D721Med (cell line): ENCODE measurements around the gene GBE1.

Source experiments
- DNase-seq: peaks from one replicate; pipeline ENCODE4 v3.0.0; 2011; ENCODE audit warnings: low spot score; ENCODE audit not compliant: insufficient read length
- FAIRE-seq: peaks from 2 replicates; lab custom pipeline; 2011; peaks lifted over from hg19 to GRCh38; lab: Jason Lieb, UNC
- CTCF ChIP-seq: IDR thresholded peaks from 2 replicates; pipeline ENCODE4 v1.5.1; 2012; ENCODE audit warnings: mild to moderate bottlenecking, control low read depth; ENCODE audit not compliant: insufficient read depth; ENCODE audit errors: missing control alignments

GBE1 gene

GRCh38 chr3:81726735-81727134 is 34.7 kb downstream of the GBE1 start:
- DNase-seq, result no peak
- no peak for TF ChIP-seq CTCF
- no peak for FAIRE-seq

GRCh38 chr3:81726132-81726531 is 35.3 kb downstream of the GBE1 start:
- FAIRE-seq, result no peak
- no peak for DNase-seq
- TF ChIP-seq CTCF, result no peak

GRCh38 chr3:81723732-81724313 is 37.6 kb downstream of the GBE1 start:
- no peak for FAIRE-seq
- DNase-seq, result no peak
- TF ChIP-seq CTCF, result no peak

GRCh38 chr3:81718311-81718710 is 43.1 kb downstream of the GBE1 start:
- FAIRE-seq, result no peak
- TF ChIP-seq CTCF, result no peak

GRCh38 chr3:81716870-81717509 is 44.5 kb downstream of the GBE1 start:
- no peak for TF ChIP-seq CTCF
- no peak for DNase-seq
- peak; percentile 44 for FAIRE-seq

More at GRCh38 chr3:81718311-81718710, 43.1 kb downstream of the GBE1 start:
- no peak for DNase-seq

GRCh38 chr3:81713031-81713430 is 48.4 kb downstream of the GBE1 start:
- no peak for FAIRE-seq
- no peak for TF ChIP-seq CTCF
- no peak for DNase-seq

GRCh38 chr3:81709606-81710005 is 51.8 kb downstream of the GBE1 start:
- TF ChIP-seq CTCF, result no peak
- DNase-seq, result no peak
- no peak for FAIRE-seq
